HUES48 (cell line): ENCODE data around the gene ASPM.
"Not testable (repeated sequence)": the region's sequence is repeated elsewhere in the genome, so short reads cannot be mapped to it uniquely, and the experiment has no call there.

ENCODE experiments used
- H3K27ac ChIP-seq: one replicate; pipeline ENCODE4 v1.7.0; 2013; ENCODE audit warnings: low read depth, low read length, inconsistent platforms
- H3K27me3 ChIP-seq: 2 replicates; pipeline ENCODE4 v1.6.1; 2013; ENCODE audit warnings: mild to moderate bottlenecking, low read length; ENCODE audit not compliant: control insufficient read depth, insufficient read depth
- H3K36me3 ChIP-seq: 2 replicates; pipeline ENCODE4 v1.6.1; 2013; ENCODE audit warnings: low read length; ENCODE audit not compliant: control insufficient read depth, insufficient read depth
- H3K4me1 ChIP-seq: 2 replicates; pipeline ENCODE4 v1.6.1; 2013; ENCODE audit warnings: mild to moderate bottlenecking, low read length; ENCODE audit not compliant: control insufficient read depth, insufficient read depth
- H3K4me3 ChIP-seq: 2 replicates; pipeline ENCODE4 v1.5.1; 2013; ENCODE audit warnings: mild to moderate bottlenecking, low read depth, low read length
- H3K9ac ChIP-seq: 2 replicates; pipeline ENCODE4 v1.6.1; 2013; ENCODE audit warnings: mild to moderate bottlenecking, low read depth, low read length, moderate library complexity
- H3K9me3 ChIP-seq: 2 replicates; pipeline ENCODE4 v1.6.1; 2013; ENCODE audit warnings: low read length; ENCODE audit not compliant: control insufficient read depth, insufficient read depth

The ASPM gene

DNA sequence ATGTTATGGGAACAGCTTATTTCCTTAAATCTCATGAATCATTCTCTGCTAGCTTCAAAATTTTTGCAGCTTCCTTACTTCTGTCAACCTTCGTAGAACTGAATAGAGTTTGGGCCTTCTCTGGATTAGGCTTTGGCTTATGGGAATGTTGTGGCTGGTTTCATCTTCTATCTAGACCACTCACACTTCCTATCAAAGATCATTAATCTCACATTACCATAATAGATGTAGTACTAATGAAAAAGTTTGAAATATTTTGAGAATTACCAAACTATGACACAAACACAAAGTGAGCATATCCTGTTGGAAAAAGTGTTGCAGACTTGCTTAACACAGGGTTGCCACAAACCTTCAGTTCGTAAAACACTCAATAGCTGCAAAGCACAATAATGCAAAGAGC is 30.3 kb downstream of the ASPM start:
- no peak overlapping the region for H3K4me3 ChIP-seq
- H3K9ac ChIP-seq: no peak overlapping the region
- H3K27ac ChIP-seq: no peak overlapping the region
- H3K27me3 ChIP-seq: no peaks in the 10 kb centered on the region
- peaks cover 74% of the 10 kb centered on the region for H3K36me3 ChIP-seq
- H3K9me3 ChIP-seq: no peaks in the 10 kb centered on the region
- no peaks in the 10 kb centered on the region for H3K4me1 ChIP-seq

DNA sequence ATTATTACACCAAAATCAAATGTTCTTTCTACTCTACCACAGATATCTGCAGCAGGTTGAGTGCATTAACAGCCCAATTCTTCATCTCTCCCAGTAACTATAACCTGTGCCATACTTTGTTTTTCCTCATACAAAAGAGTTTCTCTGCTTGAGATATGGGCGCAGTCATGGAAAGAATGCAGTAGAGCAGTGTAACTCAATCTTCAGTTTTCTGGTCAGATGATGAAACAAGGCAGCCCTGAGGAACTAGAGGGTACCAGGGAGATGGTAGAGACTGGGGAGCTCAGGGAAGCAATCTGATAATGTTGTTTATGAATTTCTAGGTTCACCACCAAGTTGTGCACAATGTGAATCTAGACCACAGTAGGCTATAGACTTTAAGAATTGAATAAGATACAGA is 39.6 kb downstream of the ASPM start:
- peaks cover 27% of the 10 kb centered on the region for H3K9me3 ChIP-seq
- H3K27ac ChIP-seq: no peak overlapping the region
- H3K27me3 ChIP-seq: no peaks in the 10 kb centered on the region
- no peaks in the 10 kb centered on the region for H3K4me1 ChIP-seq
- H3K9ac ChIP-seq: no peak overlapping the region
- peaks cover 61% of the 10 kb centered on the region for H3K36me3 ChIP-seq
- H3K4me3 ChIP-seq: no peak overlapping the region

DNA sequence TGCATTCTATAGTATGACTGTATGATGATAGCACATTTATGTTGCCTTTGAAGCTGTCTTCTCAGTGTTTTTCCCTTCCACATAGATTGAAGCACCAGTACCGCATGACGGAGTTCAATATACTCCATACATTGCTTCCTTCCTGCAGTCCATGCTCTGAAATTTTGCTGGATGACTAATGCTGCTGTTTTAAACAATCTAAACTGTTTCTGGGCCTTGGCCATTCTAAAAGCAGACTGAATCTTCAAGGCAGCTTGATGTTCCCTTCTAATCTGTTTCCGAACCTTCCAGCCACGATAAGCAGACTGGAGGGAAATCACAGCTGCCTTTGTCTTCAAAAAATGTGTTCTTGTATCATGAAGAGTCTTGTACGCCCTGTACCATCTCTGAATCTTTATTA is 43.2 kb downstream of the ASPM start:
- peaks cover 61% of the 10 kb centered on the region for H3K36me3 ChIP-seq

DNA sequence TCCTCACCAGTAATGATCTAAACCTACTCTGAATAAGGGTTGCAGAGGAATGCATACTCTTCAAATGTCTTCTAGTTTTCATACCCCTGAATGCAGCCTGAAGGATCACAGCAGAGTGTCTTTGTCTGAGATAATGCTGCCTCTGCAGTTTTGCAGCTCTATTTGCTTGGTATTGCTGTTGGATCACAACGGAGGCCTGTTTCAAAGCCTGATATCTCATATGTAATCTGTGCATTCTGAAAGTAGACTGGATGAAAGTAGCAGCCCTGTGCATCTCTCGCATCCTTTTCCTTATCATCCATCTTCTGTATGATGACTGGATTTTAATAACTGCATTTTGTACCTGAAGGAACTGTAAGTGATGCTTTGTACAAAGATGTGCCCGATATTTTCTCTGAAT is 44.5 kb downstream of the ASPM start:
- H3K27ac ChIP-seq: no peak overlapping the region
- H3K9ac ChIP-seq: no peak overlapping the region
- H3K4me1 ChIP-seq: no peaks in the 10 kb centered on the region
- no peaks in the 10 kb centered on the region for H3K27me3 ChIP-seq
- peaks cover 37% of the 10 kb centered on the region for H3K9me3 ChIP-seq
- H3K4me3 ChIP-seq: no peak overlapping the region
- H3K36me3 ChIP-seq: peaks cover 55% of the 10 kb centered on the region

More for the DNA sequence above, 43.2 kb downstream of the ASPM start:
- Histone ChIP-seq H3K4me3 (no peak overlapping the region), H3K4me1 (no peaks in the 10 kb centered on the region), H3K27me3 (no peaks in the 10 kb centered on the region), H3K27ac (no peak overlapping the region), H3K9ac (no peak overlapping the region), H3K9me3 (peaks cover 37% of the 10 kb centered on the region)

DNA sequence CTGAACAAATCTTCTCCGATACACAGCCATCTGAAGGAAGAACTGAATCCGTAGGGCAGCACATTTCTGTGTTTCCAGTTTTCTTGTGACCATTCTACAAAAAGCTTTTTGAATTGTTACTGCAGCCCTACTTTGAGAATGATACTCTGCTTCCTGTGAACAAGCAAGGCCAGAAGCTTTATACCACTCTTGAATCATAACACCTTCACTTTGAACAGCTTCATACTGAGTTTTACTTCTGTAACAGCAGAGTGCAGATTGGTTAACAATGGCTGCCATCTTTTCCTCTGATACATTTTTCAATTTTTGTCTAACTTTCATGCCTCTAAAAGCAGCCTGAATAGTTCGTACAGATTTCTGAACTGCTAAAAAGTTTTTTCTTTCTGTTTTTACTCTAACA is 45.8 kb downstream of the ASPM start:
- Histone ChIP-seq H3K27ac (no peak overlapping the region), H3K4me1 (no peaks in the 10 kb centered on the region), H3K9me3 (peaks cover 37% of the 10 kb centered on the region), H3K27me3 (no peaks in the 10 kb centered on the region), H3K9ac (no peak overlapping the region), H3K36me3 (peaks cover 50% of the 10 kb centered on the region), H3K4me3 (no peak overlapping the region)

DNA sequence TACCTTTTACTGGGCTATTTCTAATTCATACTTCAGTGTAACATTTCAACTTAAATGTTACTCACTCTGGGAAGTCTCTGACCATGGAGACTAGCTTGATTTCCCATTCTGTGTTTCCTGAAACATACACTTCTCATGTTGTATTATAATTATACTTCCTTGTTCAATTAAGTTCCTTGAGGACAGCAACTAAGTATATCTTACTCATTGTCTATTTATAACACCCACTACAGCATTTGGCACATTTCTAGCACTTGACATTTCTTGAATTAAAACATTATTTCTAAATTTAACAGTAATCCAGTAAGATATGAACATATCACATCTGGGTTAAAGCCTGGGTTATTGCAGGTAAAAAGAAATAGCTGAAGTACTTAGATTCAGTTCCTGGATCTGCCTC is 47.0 kb downstream of the ASPM start:
- H3K27ac ChIP-seq: no peak overlapping the region
- H3K36me3 ChIP-seq: peaks cover 48% of the 10 kb centered on the region
- peaks cover 34% of the 10 kb centered on the region for H3K9me3 ChIP-seq
- H3K4me3 ChIP-seq: no peak overlapping the region
- H3K4me1 ChIP-seq: no peaks in the 10 kb centered on the region
- no peaks in the 10 kb centered on the region for H3K27me3 ChIP-seq
- H3K9ac ChIP-seq: no peak overlapping the region

DNA sequence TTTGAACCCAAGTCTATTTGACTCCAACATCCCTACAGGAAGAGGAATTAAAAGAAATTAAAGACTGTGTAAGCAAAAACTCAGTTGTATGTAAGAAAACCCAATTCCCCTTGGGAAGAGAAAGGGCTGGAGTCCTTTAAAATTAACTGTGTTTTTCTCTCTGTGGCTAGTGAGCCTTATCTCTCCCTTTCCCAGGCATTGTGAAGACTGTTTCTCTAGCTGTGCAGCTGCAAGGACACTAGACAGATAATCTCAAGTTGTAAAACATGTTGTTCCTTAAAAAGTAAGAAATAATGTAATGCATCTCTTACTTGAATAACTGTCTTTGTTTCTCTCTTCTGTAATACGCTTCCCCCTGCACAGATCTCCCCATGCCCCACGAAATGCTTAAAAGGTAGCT is 49.5 kb downstream of the ASPM start:
- not testable (repeated sequence) for H3K27me3 ChIP-seq

DNA sequence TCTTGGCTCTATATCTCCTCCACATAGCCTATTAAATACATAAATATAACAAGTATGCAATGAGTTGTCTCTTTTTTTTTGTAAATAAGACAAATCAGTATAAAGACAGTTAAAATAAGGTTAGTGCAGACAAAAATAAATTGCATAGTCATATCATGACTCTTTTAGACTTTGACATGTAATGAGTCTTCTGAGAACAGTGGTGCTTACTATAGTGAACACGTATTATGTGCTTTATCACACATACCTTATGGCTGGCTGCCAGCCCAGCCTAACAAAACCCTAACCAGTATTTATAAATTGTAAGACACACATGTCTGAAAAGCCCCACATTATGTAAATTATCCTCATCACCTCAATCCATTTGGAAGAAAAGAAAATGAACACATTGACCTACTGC is 50.3 kb downstream of the ASPM start:
- peaks cover 3% of the 10 kb centered on the region; the same call in 1 of the 2 replicates for H3K9me3 ChIP-seq
- peaks cover 63% of the 10 kb centered on the region for H3K36me3 ChIP-seq
- no peak overlapping the region for H3K9ac ChIP-seq
- no peak overlapping the region for H3K27ac ChIP-seq
- no peaks in the 10 kb centered on the region for H3K27me3 ChIP-seq
- H3K4me1 ChIP-seq: no peaks in the 10 kb centered on the region
- H3K4me3 ChIP-seq: no peak overlapping the region

More for the DNA sequence above, 49.5 kb downstream of the ASPM start:
- not testable (repeated sequence) for H3K9ac ChIP-seq, H3K27ac ChIP-seq, H3K4me1 ChIP-seq, H3K4me3 ChIP-seq
- Histone ChIP-seq H3K36me3 (peaks cover 54% of the 10 kb centered on the region), H3K9me3 (peaks cover 10% of the 10 kb centered on the region; the same call in 1 of the 2 replicates)

DNA sequence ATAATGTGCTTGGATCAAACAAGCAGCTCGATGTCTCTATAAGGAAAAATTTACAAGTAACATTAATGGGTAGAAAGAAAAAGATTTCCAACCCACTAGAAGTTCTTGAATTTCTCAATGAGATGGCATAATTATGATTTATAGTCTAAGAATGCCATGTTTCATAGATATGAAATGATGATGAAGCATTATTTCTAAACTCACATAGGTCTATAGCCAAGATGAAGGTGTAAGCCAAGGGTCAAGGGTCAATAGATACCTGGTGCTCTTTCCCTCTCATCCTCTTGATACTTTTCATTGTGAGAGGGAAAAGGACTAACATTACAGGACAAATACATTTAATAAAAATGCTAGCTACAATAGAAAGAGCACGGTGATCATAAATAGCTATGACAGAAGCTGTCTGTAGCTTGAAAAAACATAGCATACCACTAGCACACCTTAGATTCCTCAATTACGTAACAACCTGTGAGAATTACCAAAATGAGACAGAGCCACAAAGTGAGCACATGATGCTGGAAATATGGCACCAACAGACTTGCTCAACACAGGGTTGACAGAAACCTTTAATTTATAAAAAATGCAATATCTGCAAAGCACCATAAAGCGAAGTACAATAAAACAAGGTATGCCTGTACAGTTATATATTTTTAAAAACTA is 53.1 kb downstream of the ASPM start:
- H3K27me3 ChIP-seq: no peaks in the 10 kb centered on the region
- no peak overlapping the region for H3K9ac ChIP-seq
- no peak overlapping the region for H3K27ac ChIP-seq
- peaks cover 82% of the 10 kb centered on the region for H3K36me3 ChIP-seq
- H3K9me3 ChIP-seq: no peaks in the 10 kb centered on the region
- H3K4me3 ChIP-seq: no peak overlapping the region
- no peaks in the 10 kb centered on the region for H3K4me1 ChIP-seq

GRCh38 chr1:197092491-197093023 is 53.9 kb downstream of the ASPM start:
- H3K9ac ChIP-seq: no peak overlapping the region
- H3K9me3 ChIP-seq: no peaks in the 10 kb centered on the region
- H3K36me3 ChIP-seq: peaks cover 83% of the 10 kb centered on the region
- H3K4me3 ChIP-seq: no peak overlapping the region
- no peaks in the 10 kb centered on the region for H3K4me1 ChIP-seq
- H3K27ac ChIP-seq: no peak overlapping the region
- no peaks in the 10 kb centered on the region for H3K27me3 ChIP-seq

GRCh38 chr1:197083474-197083873 is 63.0 kb downstream of the ASPM start:
- H3K4me3 ChIP-seq: no peak overlapping the region
- no peaks in the 10 kb centered on the region for H3K27me3 ChIP-seq
- no peak overlapping the region for H3K9ac ChIP-seq
- no peak overlapping the region for H3K27ac ChIP-seq
- peaks cover 65% of the 10 kb centered on the region for H3K36me3 ChIP-seq
- H3K4me1 ChIP-seq: no peaks in the 10 kb centered on the region
- H3K9me3 ChIP-seq: peaks cover 52% of the 10 kb centered on the region
